ENCODE results near the gene ELL3.

DNA sequence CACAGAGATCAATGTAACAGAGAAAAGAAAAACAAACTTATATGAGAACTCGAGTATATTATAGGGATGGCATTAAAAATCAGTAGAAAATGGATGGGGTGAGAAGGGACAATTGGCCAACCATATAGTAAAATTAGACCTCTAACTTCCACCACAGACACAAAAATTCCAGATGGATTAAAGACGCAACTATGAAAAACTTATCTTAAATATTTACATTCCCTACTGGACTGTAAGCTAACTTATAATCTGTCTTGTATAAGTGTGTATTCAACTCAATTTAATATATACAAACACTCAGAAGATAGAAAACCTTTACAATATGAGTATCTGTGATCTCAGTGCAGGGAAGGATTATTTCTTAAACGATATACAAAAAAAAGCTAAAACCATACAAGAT lies 44.7 kb upstream of the ELL3 start:
- no peak for TF ChIP-seq CTCF (IDR thresholded peaks at IDR 0.05; ENCODE audit: insufficient read depth, low read depth, low read length)
- no peak for TF ChIP-seq EZH2 (IDR thresholded peaks at IDR 0.05; ENCODE audit: insufficient read depth, low read length)

Data from astrocyte (in vitro differentiated cells and primary cell).